Measurements from ENCODE around the gene FLAD1. TPM values are rescaled to one million over a fixed set of nuclear protein-coding genes. Genes with fewer than 3 reads are reported as not detected.
A peak's percentile ranks its signal among the peaks of the same experiment; 100 is the strongest.

Gene FLAD1
- total RNA-seq, 1 experiment from 2014 or later = 39.9 TPM

DNA sequence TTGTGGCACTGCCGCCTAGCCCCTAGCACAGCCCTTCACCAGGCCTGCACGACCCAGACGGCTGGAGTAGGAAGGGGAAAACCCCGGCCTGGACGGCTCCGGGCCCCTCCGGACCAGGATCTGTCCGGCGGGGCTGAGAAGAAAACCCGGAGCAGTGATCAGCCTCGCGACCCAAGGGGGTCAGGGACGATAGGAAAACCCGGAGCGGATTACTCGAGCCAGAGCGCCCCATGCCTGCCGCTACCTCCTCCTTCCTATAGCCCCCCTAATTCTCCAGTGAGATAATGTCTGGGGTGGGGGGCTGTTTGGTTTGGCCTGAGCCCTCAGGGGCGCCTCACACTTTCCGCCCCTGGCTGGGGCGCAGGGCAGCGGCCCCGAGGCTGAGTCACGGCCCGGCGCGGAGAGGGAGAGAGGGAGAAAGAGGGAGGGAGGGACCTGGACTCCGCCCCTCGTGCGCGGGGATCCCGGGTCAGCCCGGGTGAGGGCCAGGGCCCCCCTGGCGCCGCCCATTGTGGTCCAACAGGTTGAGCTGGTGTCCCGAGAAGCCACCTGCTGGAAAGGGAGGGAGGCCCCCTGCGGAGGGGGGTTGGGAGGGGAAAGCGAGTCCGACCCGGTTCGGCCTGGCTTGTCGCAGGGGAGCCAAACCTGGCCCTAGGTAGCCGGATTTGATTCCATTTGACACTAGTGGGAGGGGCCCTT, 17.7 kb downstream of the FLAD1 start:
- in situ Hi-C loops (cut with HindIII; ENCODE audit: low sequenced_read_pairs) = no loop called here
- DNase-seq (ENCODE audit: low spot score) = peak; percentile 88

DNA sequence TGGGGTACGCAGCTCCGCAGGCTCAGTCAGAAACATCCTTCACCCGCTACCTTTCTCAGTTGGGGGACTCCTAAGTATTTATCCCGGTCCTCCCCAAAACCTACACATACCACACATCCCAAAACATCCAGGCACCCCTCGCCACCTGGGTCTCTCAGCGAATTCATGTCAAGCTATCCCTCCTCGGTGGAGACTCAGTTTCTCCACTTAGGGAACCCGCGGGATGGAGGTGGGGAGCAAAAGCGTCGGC, 18.2 kb downstream of the FLAD1 start:
- in situ Hi-C loops (cut with HindIII; ENCODE audit: low sequenced_read_pairs) = no loop called here
- DNase-seq (ENCODE audit: low spot score) = no peak

DNA sequence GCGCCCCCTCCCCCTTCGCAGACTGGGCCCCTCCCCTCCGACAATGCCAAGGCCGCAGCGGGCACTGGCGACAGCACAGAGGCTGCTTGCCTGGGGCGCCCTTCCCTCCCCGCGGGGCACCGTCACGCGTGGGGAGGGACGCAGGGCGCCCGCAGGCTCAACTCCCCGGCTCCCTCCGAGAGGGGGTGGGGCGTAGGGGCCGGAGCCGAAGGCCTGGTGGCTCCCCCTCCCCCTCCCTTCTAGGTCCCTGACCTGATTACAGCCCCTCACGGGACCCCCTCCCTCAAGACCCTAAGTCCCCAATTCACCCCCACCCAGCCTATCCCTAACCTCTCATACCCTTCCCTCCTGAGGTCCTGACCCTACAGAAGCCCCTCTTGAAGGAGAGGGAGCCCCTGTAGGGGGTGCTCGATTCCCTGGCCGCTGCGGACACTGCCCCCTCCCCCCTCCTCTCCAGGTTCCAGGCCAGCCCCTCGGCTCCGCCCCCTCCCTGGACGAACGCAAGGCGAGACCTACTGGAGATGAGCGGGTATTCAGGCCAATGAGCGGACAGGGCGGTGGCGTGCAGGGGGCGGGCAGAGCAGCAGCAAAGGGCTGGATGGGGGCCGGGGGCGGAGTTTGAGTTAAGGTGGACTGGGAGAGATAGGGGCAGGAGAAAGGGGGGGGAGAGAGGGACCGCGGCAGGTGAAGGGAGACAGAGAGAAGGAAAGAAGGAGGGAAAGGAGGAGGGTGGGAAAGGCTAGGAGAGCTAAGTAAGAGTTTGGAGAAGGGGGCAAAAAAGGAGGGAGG, 18.7 kb downstream of the FLAD1 start:
- in situ Hi-C loops (cut with HindIII; ENCODE audit: low sequenced_read_pairs) = no loop called here
- DNase-seq (ENCODE audit: low spot score) = peak; percentile 100

DNA sequence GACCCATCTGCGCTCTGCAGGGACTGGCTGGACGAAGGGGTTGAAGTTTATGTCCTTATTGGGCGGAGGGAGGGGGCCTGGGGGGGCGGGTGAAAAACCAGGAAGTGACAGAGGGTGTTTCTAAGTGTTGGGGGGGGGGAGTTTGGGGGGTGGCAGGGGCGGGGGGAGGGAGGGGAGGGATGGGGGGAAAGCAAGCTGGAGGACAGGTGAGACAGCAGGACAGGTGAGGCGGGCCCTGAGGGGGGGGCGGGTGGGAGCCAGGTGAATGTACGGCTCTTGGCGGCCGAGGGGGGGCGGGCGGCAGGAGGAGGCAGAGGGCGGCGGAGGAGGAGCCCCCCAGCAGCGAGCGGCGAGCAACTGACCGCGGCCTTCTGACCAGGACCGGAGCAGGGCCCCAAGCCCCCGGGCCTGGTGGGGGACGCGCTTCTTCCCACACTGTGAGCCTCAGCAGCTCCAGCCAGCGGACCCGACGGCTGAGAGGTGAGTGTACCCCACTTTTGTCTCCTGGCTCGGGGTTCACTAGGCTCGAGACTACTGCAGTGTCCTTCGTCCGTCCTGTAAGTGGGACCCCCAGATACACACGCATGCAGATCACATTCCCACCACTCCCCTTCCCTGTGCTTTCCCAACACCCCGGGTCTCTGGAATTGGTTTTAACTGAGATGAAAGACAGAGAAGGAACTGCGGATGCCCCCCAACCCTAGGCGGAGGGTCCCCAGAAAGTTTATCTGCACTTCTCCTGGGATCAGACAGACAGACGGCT, 19.5 kb downstream of the FLAD1 start, which contains the start of gene ZBTB7B:
TSS of gene ZBTB7B (plus strand) at position 339 of the 763 bp plus-strand sequence. CDS start 11,859 bp downstream, outside the sequence.
- no peak for DNase-seq (ENCODE audit: low spot score)
- in situ Hi-C loops (cut with HindIII; ENCODE audit: low sequenced_read_pairs) = no loop called here

DNA sequence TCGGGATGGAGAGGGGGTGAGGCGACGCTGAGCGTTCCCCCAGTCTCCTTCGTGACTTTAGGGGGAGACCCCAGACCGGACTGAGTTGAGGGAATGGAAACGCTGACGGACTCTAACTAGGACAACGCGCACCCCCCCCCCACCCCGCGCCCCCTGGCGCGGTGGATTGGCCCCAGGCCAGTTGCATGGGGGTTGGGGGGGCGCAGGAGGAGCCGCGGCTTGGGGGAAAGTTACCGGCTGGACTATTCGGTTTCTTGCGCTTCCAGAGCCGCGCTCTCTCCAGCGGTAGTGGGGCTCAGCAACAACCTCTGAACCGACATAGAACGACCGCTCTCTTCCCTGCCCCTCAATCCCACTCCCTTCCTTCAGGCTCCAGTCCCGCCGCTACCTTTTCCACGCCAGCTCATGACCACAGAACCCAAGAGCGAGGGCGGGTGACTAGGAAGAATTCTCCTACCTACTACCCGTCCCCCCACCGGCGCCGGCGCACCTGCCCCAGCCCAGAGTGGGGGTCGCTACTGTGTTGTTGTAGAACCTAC, 20.2 kb downstream of the FLAD1 start:
- peak; percentile 56 for DNase-seq (ENCODE audit: low spot score)
- in situ Hi-C loops (cut with HindIII; ENCODE audit: low sequenced_read_pairs) = no loop called here

- peak; percentile 57 for DNase-seq (ENCODE audit: low spot score)
- in situ Hi-C loops (cut with HindIII; ENCODE audit: low sequenced_read_pairs) = no loop called here
These were observed 20.7 kb downstream of the FLAD1 start for GRCh38 chr1:155003766-155004351.

DNA sequence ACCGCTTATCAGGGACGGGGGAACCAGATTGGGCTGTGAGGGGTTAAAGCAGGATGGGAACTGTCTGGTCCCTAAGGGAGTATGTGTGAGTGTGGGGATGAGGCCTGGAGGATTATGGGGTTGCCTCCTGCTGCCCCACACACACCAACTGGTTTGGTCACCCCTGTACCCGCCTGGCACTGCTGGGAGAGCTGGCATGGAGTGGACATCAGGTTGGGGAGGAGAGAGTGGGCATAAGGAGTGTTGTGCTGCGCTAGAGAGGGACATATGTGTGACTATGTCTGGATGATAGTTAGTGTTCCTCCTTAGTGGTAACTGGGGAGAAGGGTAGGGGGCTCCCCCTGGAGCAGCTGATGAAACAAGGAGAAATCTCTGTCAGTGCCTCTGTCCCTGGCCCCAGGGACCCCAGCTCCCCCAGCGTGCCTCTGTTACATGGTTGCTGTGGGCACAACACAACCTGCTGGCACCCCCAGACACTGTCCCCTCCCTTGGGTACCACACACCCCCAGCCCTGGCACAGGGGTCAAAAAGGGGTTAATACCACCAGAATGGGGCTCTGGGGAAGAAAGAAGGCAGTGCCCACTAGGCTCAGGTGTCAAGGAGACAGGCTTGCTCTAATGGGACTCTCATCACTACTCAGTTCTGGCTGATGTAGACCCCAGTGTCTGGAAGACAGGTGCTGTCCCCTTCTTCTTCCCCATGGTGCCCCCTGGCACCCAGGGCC, 21.4 kb downstream of the FLAD1 start:
- in situ Hi-C loops (cut with HindIII; ENCODE audit: low sequenced_read_pairs) = no loop called here
- DNase-seq (ENCODE audit: low spot score) = peak; percentile 53

DNA sequence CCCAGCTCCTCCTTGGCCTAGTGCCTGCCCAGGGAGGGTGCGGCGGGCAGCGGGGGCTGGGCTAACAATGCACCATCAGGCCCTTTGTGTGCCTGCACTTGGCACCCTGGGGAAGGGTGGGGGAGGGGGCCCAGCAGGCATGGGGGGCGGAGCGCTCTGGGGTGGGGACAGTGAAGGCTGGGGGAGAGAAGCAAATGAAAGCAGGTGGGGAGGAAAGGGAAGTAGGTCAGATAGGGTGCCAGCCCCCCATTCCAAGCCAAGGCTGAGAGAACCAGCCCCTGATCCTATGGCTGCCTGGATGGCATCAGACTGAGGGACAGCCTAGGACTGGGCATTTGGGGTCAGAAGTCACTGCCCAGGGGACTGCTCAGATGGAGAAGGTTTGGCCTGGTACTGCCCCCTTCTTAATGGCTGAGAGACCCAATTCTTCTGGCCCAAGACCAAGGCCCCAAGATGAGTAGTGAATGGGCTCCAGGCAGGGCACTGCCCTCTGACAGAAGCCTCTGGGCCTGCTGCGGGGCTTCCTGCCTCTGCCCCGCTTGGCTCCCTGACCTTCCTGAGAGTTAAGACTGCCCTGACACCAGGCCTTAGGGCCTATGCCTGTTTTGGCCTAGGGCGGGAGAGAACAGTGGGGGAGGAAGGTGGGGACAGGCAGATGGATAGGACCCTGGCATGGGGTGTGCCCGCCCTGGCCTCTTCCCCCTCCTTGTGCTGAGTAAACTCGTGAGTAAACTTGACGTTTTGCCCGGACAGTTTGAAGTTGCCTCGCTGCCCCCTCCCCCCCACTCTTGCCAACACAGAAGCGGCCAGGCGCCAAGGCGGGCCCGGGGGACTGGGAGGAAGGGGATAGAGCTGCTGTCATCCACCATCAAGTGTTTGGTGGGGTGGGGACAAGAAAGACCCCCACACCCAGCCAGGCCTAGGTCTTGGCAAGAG, 22.2 kb downstream of the FLAD1 start:
- no peak for DNase-seq (ENCODE audit: low spot score)
- in situ Hi-C loops (cut with HindIII; ENCODE audit: low sequenced_read_pairs) = no loop called here

GRCh38 chr1:155006601-155007101, 23.5 kb downstream of the FLAD1 start:
- in situ Hi-C loops (cut with HindIII; ENCODE audit: low sequenced_read_pairs) = no loop called here
- DNase-seq (ENCODE audit: low spot score) = peak; percentile 82

- in situ Hi-C loops (cut with HindIII; ENCODE audit: low sequenced_read_pairs) = no loop called here
These were observed 24.2 kb downstream of the FLAD1 start for GRCh38 chr1:155007251-155007828.

DNA sequence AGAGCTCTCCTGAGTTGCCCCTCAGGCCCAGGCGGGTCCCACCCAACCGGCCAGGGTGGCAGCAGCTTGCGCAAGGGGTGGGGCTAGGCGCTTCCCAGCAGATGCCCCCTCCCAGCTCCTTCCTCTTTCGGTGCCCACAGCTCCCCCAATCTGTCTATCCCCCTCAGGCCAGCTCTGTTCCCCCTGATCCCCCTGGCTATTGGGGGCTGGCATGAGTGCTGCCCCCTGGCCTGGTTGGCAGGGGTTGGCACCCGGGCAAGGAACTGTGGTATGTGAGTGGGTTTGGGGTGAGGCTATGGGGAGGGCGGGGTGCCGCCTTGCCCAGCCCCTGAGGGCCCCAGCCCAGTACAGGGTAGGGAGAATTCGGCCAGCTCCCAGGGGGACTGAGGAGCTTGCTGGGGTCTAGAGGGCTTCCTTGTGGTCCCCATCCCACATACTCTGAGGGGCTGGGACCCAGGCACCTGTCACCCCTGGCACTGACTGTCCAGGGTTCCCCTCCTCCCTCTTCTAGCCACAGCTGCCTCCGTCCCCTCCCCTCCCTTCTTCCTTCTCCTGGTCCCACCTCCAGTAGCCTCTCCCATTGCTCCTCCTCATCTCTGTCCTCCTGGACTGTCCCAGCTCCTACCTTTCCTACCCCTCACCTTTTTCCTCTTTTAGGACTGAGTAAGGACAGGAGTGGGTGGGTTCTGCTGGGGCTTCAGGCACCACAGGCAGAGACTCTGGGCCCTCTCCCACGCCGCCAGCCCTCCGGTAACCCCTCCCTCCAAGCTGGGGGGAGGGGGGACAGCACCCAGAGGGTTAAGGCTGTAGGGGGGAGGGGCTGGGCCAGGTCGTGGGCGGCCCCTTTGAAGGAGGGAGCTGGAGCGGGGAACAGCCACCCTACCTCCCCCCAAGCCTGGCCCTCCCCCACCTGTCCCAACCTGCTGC, 25.1 kb downstream of the FLAD1 start:
- DNase-seq (ENCODE audit: low spot score) = no peak
- in situ Hi-C loops (cut with HindIII; ENCODE audit: low sequenced_read_pairs) = no loop called here

More at GRCh38 chr1:155007251-155007828, 24.2 kb downstream of the FLAD1 start:
- DNase-seq (ENCODE audit: low spot score) = no peak

DNA sequence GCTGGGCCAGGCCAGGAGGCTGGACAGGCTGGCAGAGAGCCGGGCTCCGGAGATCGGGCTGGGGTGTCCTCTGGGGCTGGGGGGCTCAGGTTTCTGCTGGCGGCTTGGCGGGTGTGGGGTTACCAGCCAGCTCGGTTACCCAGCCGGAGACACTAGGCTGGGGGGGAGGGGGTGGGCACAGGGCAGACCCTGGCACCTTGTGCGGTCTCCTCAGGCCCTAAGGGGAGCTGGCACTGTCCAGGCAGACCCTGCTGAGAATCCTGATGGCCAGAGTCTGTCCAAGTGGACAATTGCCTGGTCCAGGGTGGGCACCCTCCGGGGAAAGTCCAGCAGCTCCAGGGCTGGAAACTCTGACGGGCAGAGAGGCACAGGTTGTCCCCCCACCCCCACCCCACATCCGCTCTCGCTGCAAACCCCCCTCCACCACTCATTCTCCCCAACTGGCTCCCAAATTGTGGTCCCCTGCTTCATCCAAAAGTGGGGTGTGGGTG, 26.1 kb downstream of the FLAD1 start:
- in situ Hi-C loops (cut with HindIII; ENCODE audit: low sequenced_read_pairs) = no loop called here
- no peak for DNase-seq (ENCODE audit: low spot score)

DNA sequence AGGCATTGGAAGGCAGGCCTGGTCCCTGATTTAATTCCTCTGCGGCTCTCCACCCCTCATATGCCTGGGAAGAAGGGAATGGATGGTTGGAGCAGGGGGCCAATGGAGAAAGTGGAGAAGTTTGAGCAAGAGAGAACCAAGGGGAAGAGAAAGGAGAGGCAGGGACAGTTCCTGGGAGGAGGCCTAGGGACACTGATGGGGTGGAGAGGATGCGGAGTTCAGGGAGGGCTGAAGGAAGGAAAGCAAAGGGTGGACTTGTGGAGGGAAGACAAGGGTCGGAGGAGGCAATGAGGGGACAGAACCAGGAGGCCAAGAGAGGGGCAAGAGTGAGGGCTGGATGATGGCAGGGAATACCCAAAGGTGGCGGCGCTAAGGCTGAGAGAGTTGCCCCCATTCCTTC, 26.6 kb downstream of the FLAD1 start:
- no peak for DNase-seq (ENCODE audit: low spot score)
- in situ Hi-C loops (cut with HindIII; ENCODE audit: low sequenced_read_pairs) = no loop called here

GRCh38 chr1:155010211-155010918, 27.2 kb downstream of the FLAD1 start:
- no peak for DNase-seq (ENCODE audit: low spot score)
- in situ Hi-C loops (cut with HindIII; ENCODE audit: low sequenced_read_pairs) = no loop called here

DNA sequence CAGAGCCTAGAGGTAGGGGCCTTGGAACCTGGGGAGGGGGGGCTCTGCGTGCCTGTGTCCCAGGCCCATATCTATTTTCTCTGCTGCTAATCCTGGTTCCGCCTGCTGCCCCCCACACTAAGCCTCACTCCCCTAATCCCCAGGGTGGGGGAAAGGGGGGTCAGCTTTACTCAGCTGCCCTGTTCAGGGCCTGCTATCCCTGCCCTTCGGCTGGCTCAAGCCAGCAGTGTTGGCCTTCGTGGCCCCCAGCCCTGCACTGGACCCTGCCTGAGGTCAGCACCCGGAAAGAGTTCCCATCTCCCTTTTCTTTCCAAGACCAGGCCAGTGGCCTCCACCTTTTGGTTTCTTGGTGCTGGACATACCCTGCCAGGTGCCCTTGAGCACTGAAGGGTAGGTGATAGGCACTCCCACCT, 27.9 kb downstream of the FLAD1 start:
- no peak for DNase-seq (ENCODE audit: low spot score)
- in situ Hi-C loops (cut with HindIII; ENCODE audit: low sequenced_read_pairs) = no loop called here

Measured in G401 (cell line).